PC-3 (cell line): ENCODE measurements around the gene SH3BP4. TPM values are rescaled to one million over a fixed set of nuclear protein-coding genes. Genes with fewer than 3 reads are reported as not detected.

ENCODE experiments used
- ATAC-seq: fragments of 200-7000 bp; cut with Tn5 transposase; 2 replicates; pipeline ENCODE4 v1.9.1; 2020; ENCODE audit warnings: mild to moderate bottlenecking, moderate library complexity
- BruUV-seq: library from RNA; stranded (reverse); fragments of 400-500 nt; replicated peaks from 2 replicates; lab custom pipeline; 2021; lab: Mats Ljungman, UMichigan
- CTCF ChIA-PET: fragments of 300-600 bp; sonication (Branson Sonifier 250); formaldehyde crosslinking; loops from one replicate; lab custom pipeline; 2022; ENCODE audit warnings: antibody characterized with exemption; lab: Charles Lee
- POLR2A ChIA-PET: fragments of 300-600 bp; sonication (Branson Sonifier 250); formaldehyde crosslinking; loops from one replicate; lab custom pipeline; 2022; ENCODE audit warnings: antibody characterized with exemption; ENCODE audit not compliant: unreplicated experiment; lab: Charles Lee
- DNase-seq: peaks from one replicate; pipeline ENCODE4 v3.0.0-alpha.2; 2015
- H2AFZ ChIP-seq: fragments of 300-600 bp; sonication (generic); 2 replicates; pipeline ENCODE4 v1.6.0; 2016; ENCODE audit warnings: antibody characterized with exemption, low read length
- H3F3A ChIP-seq: fragments of 300-600 bp; sonication (generic); one replicate; pipeline ENCODE4 v1.6.0; 2017; ENCODE audit warnings: antibody characterized with exemption, low read length, control low read depth, mild to moderate bottlenecking; ENCODE audit not compliant: unreplicated experiment
- H3K27ac ChIP-seq: fragments of 300-600 bp; sonication (generic); 2 replicates; pipeline ENCODE4 v1.5.1; 2016; ENCODE audit warnings: mild to moderate bottlenecking, low read length
- H3K27me3 ChIP-seq: fragments of 300-600 bp; sonication (generic); 2 replicates; pipeline ENCODE4 v1.6.1; 2016; ENCODE audit warnings: low read length, mixed read lengths
- H3K36me3 ChIP-seq: fragments of 300-600 bp; sonication (generic); 2 replicates; pipeline ENCODE4 v1.6.1; 2016; ENCODE audit warnings: low read depth, mixed run types, low read length, mixed read lengths
- H3K4me1 ChIP-seq: fragments of 300-600 bp; sonication (generic); 2 replicates; pipeline ENCODE4 v1.5.1; 2016; ENCODE audit warnings: low read length; ENCODE audit not compliant: insufficient read depth
- H3K4me2 ChIP-seq: fragments of 300-600 bp; sonication (generic); 2 replicates; pipeline ENCODE4 v1.6.0; 2016; ENCODE audit warnings: low read length
- H3K4me3 ChIP-seq: fragments of 300-600 bp; sonication (generic); 2 replicates; pipeline ENCODE4 v1.5.1; 2016; ENCODE audit warnings: mild to moderate bottlenecking, low read length, mixed read lengths
- H3K79me2 ChIP-seq: fragments of 300-600 bp; sonication (generic); 2 replicates; pipeline ENCODE4 v1.6.1; 2017; ENCODE audit warnings: low read length, mixed read lengths
- H3K9ac ChIP-seq: fragments of 300-600 bp; sonication (generic); 2 replicates; pipeline ENCODE4 v1.6.0; 2016; ENCODE audit warnings: mild to moderate bottlenecking, low read length
- H3K9me2 ChIP-seq: fragments of 300-600 bp; sonication (generic); replicated peaks from 2 replicates; pipeline ENCODE4 v1.6.1; 2016; ENCODE audit warnings: mixed run types, low read length, mixed read lengths
- H3K9me3 ChIP-seq: fragments of 300-600 bp; sonication (generic); 2 replicates; pipeline ENCODE4 v1.6.1; 2016; ENCODE audit warnings: low read length, mixed read lengths
- H4K20me1 ChIP-seq: fragments of 300-600 bp; sonication (generic); 2 replicates; pipeline ENCODE4 v1.6.1; 2016; ENCODE audit warnings: low read length, mixed read lengths
- CTCF ChIP-seq: fragments of 300-600 bp; sonication (generic); conservative IDR thresholded peaks from 2 replicates; pipeline ENCODE4 v1.5.1; 2017; ENCODE audit warnings: antibody characterized with exemption, low read depth, mild to moderate bottlenecking, low read length
- EZH2 ChIP-seq: fragments of 300-600 bp; sonication (generic); IDR thresholded peaks from one replicate; pipeline ENCODE4 v1.6.1; 2017; ENCODE audit warnings: antibody characterized with exemption, mild to moderate bottlenecking, low read length; ENCODE audit not compliant: unreplicated experiment
- EZH2phosphoT487 ChIP-seq: fragments of 300-600 bp; sonication (generic); IDR thresholded peaks from 2 replicates; pipeline ENCODE4 v1.6.1; 2018; ENCODE audit warnings: mild to moderate bottlenecking, antibody characterized with exemption, low read length, borderline replicate concordance
- intact Hi-C: fragments of 100-400 bp; cut with micrococcal nuclease; formaldehyde crosslinking; loops from 2 replicates; pipeline ENCODE4 v1.9.0; 2023
- total RNA-seq: library from RNA; depleted of rRNA; stranded (reverse); fragments of >200 nt; gene quantifications from 2 replicates; pipeline ENCODE4 v1.2.3, GENCODE V29; 2014

The SH3BP4 gene
- total RNA-seq, 1 experiment from 2014 or later, result 35.2 TPM

DNA sequence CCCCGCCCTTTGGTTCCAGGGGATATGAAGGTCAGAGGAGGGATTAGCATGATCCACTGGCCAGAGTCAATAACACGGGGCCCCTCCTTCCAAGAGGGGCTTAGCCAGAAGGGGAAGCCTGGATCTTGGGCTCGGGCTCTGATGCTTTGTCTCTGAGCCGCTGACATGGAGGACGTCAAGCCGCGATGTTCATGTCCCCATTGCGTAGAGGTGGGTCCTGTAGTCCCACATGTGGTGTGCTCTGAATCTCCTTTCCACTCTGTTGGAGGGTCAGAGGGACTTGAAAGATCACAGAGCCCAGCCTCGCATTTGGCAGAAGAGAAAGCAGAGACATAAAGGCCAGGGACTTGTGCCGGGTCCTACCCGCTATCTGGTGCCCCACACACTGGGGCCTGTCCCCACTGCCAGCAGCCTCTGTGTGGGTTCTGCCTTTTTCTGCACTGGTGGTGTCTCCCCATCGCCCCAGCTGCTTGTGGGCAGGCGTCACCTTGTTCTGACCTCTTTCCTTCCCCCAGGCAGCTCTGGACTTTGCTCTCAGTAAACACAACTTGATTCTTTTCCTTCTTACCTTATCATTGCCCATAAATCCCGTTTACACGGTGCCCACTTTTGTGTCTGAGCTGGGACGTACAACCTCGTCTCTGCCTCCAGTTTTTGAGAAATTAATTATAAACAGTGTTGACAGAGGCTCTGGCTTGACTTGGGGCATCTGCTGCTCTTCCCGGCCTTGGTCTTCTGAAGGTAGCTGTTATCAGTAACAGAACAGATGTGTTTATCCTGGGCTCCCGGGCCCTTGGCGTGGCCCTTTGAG lies 48.8 kb downstream of the SH3BP4 start:
- POLR2A ChIA-PET, result no interaction called here
- DNase-seq (no peak), ATAC-seq (no peak)
- Histone ChIP-seq H2AFZ (no peak overlapping the region), H3K27ac (no peak overlapping the region), H3K4me1 (no peaks in the 10 kb centered on the region), H3K79me2 (peaks cover 57% of the 10 kb centered on the region), H3K9me3 (no peaks in the 10 kb centered on the region), H3K9ac (no peak overlapping the region), H3F3A (no peaks in the 10 kb centered on the region), H3K4me2 (no peak overlapping the region), H4K20me1 (no peaks in the 10 kb centered on the region; the same call in 1 of the 2 replicates), H3K27me3 (no peaks in the 10 kb centered on the region), H3K4me3 (no peak overlapping the region), H3K36me3 (no peaks in the 10 kb centered on the region; the same call in 1 of the 2 replicates), H3K9me2 (no peaks in the 10 kb centered on the region)
- no TSS peak for BruUV-seq
- intact Hi-C loops, result no loop called here
- CTCF ChIA-PET, result no interaction called here
- TF ChIP-seq EZH2phosphoT487, result no peak
- no peak for TF ChIP-seq CTCF
- TF ChIP-seq EZH2, result no peak

DNA sequence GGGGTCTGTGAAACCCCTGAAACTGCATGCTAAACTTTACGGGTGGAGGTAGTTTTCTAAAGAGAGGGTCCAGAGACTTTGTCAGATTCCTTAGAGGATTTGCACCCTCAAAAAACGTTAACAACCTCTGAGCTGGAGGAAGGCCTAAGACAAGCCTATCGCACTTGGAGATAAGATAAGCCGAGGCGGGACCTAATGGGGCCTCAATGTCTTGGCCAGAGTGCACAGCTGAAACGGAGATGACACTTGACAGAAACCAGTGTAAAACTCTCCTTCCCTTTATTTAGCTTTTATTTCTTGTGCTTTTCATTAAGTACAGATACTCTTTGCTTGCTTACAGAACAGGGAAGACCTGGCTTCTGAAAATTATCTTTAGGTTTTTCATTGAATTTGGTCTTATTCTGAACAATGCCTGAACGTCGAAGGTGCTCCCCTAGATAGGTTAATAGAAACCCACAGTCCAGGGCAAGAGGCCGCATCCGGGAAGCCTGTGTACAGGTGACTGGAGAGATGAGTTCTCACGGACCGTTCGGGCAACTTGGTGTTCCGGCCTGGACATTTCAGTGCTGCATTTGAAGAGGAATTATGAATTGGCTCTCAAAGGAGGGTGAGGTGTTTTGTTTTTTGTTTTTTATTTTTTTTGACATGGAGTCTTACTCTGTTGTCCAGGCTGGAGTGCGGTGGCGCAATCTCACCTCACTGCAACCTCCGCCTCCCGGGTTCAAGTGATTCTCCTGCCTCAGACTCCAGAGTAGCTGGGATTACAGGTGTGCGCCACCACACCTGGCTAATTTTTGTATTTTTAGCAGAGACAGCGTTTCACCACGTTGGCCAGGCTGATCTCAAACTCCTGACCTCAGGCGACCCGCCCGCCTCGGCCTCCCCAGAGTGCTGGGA lies 49.7 kb downstream of the SH3BP4 start:
- H3K9me2 ChIP-seq, result no peaks in the 10 kb centered on the region
- no peaks in the 10 kb centered on the region for H3K4me1 ChIP-seq
- H3K9ac ChIP-seq, result no peak overlapping the region
- H2AFZ ChIP-seq, result no peak overlapping the region
- H3K4me2 ChIP-seq, result no peak overlapping the region
- no peaks in the 10 kb centered on the region for H3K27me3 ChIP-seq
- intact Hi-C loops, result no loop called here
- no peak overlapping the region for H3K4me3 ChIP-seq
- no peaks in the 10 kb centered on the region for H3K36me3 ChIP-seq
- H3F3A ChIP-seq, result no peaks in the 10 kb centered on the region
- no peak for TF ChIP-seq EZH2
- no peak for TF ChIP-seq EZH2phosphoT487
- TF ChIP-seq CTCF, result no peak
- H3K9me3 ChIP-seq, result no peaks in the 10 kb centered on the region
- BruUV-seq, result no TSS peak
- POLR2A ChIA-PET, result no interaction called here
- no peak overlapping the region for H3K27ac ChIP-seq
- ATAC-seq, result no peak
- CTCF ChIA-PET, result no interaction called here
- DNase-seq, result no peak
- peaks cover 65% of the 10 kb centered on the region for H3K79me2 ChIP-seq
- H4K20me1 ChIP-seq, result no peaks in the 10 kb centered on the region; the same call in 1 of the 2 replicates
